H1 (cell line): ENCODE data around the gene TTC29.

Source experiments
- HDAC6 ChIP-seq: IDR thresholded peaks from one replicate; pipeline ENCODE4 v1.7.1; 2012; ENCODE audit warnings: low read depth, mild to moderate bottlenecking, inconsistent platforms, low read length, moderate library complexity
- POLR2A ChIP-seq, 2 experiments: IDR thresholded peaks; 1 replicate in 1 of 2; 2 replicates in 1 of 2; pipeline ENCODE4 v1.6.1; 2011; ENCODE audit warnings: low read depth in 2 of 2, low read length in 2 of 2, mild to moderate bottlenecking in 2 of 2; ENCODE audit errors: control extremely low read depth in 1 of 2
- SAP30 ChIP-seq: fragments of 300-600 bp; sonication (generic); IDR thresholded peaks from 2 replicates; pipeline ENCODE4 v1.7.1; 2012; ENCODE audit warnings: low read length, moderate library complexity, mild to moderate bottlenecking, inconsistent platforms; ENCODE audit not compliant: insufficient read depth, insufficient replicate concordance
- SIRT6 ChIP-seq: IDR thresholded peaks from one replicate; pipeline ENCODE4 v1.7.1; 2012; ENCODE audit warnings: low read length, inconsistent platforms
- SP1 ChIP-seq: IDR thresholded peaks from 2 replicates; pipeline ENCODE4 v1.6.1; 2011; ENCODE audit warnings: low read depth, low read length
- SUZ12 ChIP-seq: fragments of 200-600 bp; sonication (generic); IDR thresholded peaks from 2 replicates; pipeline ENCODE4 v1.6.1; 2012; ENCODE audit warnings: mild to moderate bottlenecking, inconsistent platforms, low read length, moderate library complexity, mixed read lengths

DNA sequence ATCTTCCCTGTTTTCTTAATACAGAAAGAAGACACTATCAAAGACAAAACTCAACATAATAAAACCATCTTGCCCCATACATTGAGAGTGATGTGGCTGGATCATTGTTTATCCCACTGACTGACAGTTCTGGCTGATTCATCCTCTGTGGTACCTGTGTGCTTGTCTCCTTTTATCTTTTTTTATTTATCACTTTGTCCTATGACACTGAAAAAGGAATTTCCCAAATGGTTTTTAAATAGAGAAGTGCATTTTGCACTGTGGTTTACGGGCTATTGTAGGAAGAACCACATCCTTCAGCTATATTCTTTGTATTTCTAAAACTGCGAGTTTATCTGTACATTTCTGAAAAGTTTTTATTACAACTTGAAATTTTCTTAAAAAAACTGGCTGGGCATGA lies 15.0 kb downstream of the TTC29 start:
- TF ChIP-seq SUZ12: no peak
- no peak for TF ChIP-seq SP1
- no peak for TF ChIP-seq HDAC6
- TF ChIP-seq SAP30: no peak
- TF ChIP-seq POLR2A (IDR thresholded peaks at IDR 0.05; ENCODE audit: control extremely low read depth in 1 of 2, low read depth in 2 of 2, low read length in 2 of 2): no peak
- no peak for TF ChIP-seq SIRT6
